ENCODE results near the gene ZNF775. TPM values are rescaled to one million over a fixed set of nuclear protein-coding genes. Genes with fewer than 3 reads are reported as not detected.

ZNF775 gene
- total and polyA plus RNA-seq, 5 donors, result 4.5 to 6.5 (median 5.7) TPM

DNA sequence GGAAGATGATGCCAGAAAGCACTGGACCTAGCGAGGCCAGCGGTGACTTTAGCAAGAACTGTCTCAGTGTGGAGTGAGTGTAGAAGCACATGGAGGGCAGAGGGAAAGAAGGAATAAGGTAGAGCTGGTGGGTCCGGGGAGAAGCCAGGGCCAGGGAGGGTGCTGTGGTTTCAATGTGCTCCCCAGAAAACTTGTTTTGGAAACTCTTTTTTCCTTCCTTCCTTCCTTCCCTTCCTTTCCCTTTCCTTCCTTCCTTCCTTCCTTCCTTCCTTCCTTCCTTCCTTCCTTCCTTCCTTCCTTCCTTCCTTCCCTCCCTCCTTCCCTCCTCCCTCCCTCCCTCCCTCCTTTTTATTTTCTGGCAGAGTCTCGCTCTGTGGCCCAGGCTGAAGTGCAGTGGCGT, 32.2 kb upstream of the ZNF775 start:
- DNase-seq, result no peak
- H3K27me3 ChIP-seq (ENCODE audit: control insufficient read depth, insufficient read depth), result no peaks in the 10 kb centered on the region
- no peak overlapping the region for H3K27ac ChIP-seq (ENCODE audit: low read length)
- intact Hi-C loops (cut with DNase I), result no loop called here
- H3K4me3 ChIP-seq (ENCODE audit: low read length), result no peak overlapping the region
- H3K4me1 ChIP-seq (ENCODE audit: control insufficient read depth, insufficient read depth, low read length), result no peaks in the 10 kb centered on the region
- H3K9me3 ChIP-seq (ENCODE audit: control insufficient read depth, low read length), result no peaks in the 10 kb centered on the region
- WGBS, result 91% methylated on average over 5 of the region's 5 CpGs
- ATAC-seq, result no peak

DNA sequence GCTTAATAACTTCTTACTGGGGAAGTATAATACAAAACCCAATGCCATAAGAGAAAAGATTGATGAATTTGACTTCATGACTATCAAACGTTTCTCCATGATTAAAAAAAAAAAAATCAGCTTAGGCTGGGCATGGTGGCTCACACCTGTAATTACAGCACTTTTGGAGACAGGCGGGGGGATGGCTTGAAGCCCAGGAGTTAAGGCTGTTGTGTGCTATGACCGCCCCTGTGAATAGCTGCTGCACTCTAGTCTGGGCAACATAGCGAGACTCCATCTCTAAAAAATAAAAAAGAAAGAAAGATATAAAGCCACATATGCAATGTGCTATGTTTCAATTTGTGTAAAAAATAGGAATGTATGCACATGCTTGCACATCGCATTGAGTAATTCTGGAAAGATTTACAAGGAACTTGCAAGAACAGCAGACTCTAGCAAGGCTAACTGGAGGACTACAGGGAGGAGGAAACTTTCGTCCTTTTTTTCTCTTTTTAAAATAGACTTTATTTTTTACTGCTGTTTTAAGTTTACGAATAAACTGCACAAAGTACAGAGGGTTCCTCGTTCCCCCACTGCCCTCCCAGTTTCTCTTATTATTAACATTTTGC, 27.4 kb upstream of the ZNF775 start:
- no peak for DNase-seq
- Histone ChIP-seq H3K4me1 (ENCODE audit: control insufficient read depth, insufficient read depth, low read length) (no peaks in the 10 kb centered on the region), H3K9me3 (ENCODE audit: control insufficient read depth, low read length) (no peaks in the 10 kb centered on the region), H3K4me3 (ENCODE audit: low read length) (no peak overlapping the region), H3K27me3 (ENCODE audit: control insufficient read depth, insufficient read depth) (no peaks in the 10 kb centered on the region), H3K27ac (ENCODE audit: low read length) (no peak overlapping the region)
- intact Hi-C loops (cut with DNase I), result loop anchor here in 2 of 4 donors (10.0 kb wide), 1 partner anchor 53 kb away; a partner anchor contains a TSS
- 74% methylated on average over 8 of the region's 8 CpGs for WGBS
- ATAC-seq, result no peak

- no peak for ATAC-seq
- H3K4me3 ChIP-seq (ENCODE audit: low read length), result no peak overlapping the region
- no peaks in the 10 kb centered on the region for H3K4me1 ChIP-seq (ENCODE audit: control insufficient read depth, insufficient read depth, low read length)
- H3K27me3 ChIP-seq (ENCODE audit: control insufficient read depth, insufficient read depth), result no peaks in the 10 kb centered on the region
- 86% methylated on average over 1 of the region's 1 CpG for WGBS
- no peak overlapping the region for H3K27ac ChIP-seq (ENCODE audit: low read length)
- intact Hi-C loops (cut with DNase I), result loop anchor here (2.0 to 10.0 kb wide), 3 partner anchors 49 to 65 kb away; a partner anchor contains a TSS
- no peaks in the 10 kb centered on the region for H3K9me3 ChIP-seq (ENCODE audit: control insufficient read depth, low read length)
- no peak for DNase-seq
Observed at GRCh38 chr7:150355666-150356059, 23.5 kb upstream of the ZNF775 start.

DNA sequence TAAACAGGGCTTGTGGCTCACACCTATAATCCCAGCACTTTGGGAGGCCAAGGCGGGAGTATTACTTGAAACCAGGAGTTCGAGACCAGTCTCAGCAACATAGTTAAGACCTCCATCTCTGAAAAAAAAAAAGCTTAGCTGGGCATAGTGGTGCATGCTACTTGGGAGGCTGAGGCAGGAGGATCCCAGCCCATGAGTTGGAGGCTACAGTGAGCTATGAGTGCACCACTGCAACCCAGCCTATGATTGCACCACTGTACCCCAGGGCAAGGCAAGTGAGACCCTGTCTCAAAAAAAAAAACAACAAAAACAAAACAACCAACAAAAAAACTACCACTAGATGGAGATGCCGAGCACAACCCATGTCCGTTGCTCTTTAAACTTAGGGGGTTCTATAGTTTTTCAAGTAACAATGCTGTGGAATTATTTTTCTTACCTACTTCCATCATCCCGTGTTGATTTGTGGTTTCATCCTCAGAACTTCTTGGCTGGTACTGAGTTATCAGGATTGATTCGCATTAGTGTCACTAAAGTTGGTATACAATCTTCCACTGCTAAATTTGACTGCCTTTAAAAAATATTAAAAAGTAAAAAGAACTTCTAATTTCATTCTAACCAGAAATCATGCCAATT, 22.7 kb upstream of the ZNF775 start:
- ATAC-seq, result no peak
- intact Hi-C loops (cut with DNase I), result loop anchor here in 3 of 4 donors (2.0 to 10.0 kb wide), 2 partner anchors 48 to 64 kb away; a partner anchor contains a TSS
- no peak overlapping the region for H3K27ac ChIP-seq (ENCODE audit: low read length)
- DNase-seq, result no peak
- no peak overlapping the region for H3K4me3 ChIP-seq (ENCODE audit: low read length)
- no peaks in the 10 kb centered on the region for H3K27me3 ChIP-seq (ENCODE audit: control insufficient read depth, insufficient read depth)
- no peaks in the 10 kb centered on the region for H3K4me1 ChIP-seq (ENCODE audit: control insufficient read depth, insufficient read depth, low read length)
- H3K9me3 ChIP-seq (ENCODE audit: control insufficient read depth, low read length), result no peaks in the 10 kb centered on the region
- 33% methylated on average over 6 of the region's 6 CpGs for WGBS

GRCh38 chr7:150357270-150357669, 21.9 kb upstream of the ZNF775 start:
- intact Hi-C loops (cut with DNase I), result loop anchor here in 3 of 4 donors (2.0 to 10.0 kb wide), 2 partner anchors 48 to 64 kb away; a partner anchor contains a TSS
- H3K9me3 ChIP-seq (ENCODE audit: control insufficient read depth, low read length), result no peaks in the 10 kb centered on the region
- 52% methylated on average over 9 of the region's 9 CpGs for WGBS
- no peak overlapping the region for H3K4me3 ChIP-seq (ENCODE audit: low read length)
- no peaks in the 10 kb centered on the region for H3K4me1 ChIP-seq (ENCODE audit: control insufficient read depth, insufficient read depth, low read length)
- no peak for ATAC-seq
- DNase-seq, result no peak
- H3K27ac ChIP-seq (ENCODE audit: low read length), result no peak overlapping the region
- H3K27me3 ChIP-seq (ENCODE audit: control insufficient read depth, insufficient read depth), result no peaks in the 10 kb centered on the region

- intact Hi-C loops (cut with DNase I), result loop anchor here in 3 of 4 donors (2.0 to 10.0 kb wide), 2 partner anchors 47 to 63 kb away; a partner anchor contains a TSS
- Histone ChIP-seq H3K9me3 (ENCODE audit: control insufficient read depth, low read length) (no peaks in the 10 kb centered on the region), H3K4me1 (ENCODE audit: control insufficient read depth, insufficient read depth, low read length) (no peaks in the 10 kb centered on the region), H3K4me3 (ENCODE audit: low read length) (no peak overlapping the region), H3K27ac (ENCODE audit: low read length) (no peak overlapping the region), H3K27me3 (ENCODE audit: control insufficient read depth, insufficient read depth) (no peaks in the 10 kb centered on the region)
- WGBS, result 82% methylated on average over 13 of the region's 13 CpGs
- DNase-seq (no peak), ATAC-seq (no peak)
Observed at GRCh38 chr7:150357771-150358427, 21.2 kb upstream of the ZNF775 start.

DNA sequence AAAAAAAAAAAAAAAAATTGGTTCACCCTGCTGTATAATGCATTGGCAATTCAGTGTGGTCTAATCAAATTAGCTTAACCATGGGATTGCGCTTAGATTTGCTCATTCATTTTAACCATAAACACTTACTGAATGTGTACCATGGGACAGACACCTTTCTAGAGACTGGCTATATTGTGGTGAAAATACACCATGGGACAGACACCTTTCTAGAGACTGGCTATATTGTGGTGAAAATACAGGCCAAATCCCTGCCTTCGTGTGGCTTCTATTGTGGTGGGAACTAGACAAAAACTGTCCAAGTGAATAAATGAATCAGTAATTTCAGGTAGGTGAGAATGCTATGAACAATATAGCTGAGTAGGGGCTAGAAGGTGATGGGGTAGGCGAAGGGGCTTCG, 20.7 kb upstream of the ZNF775 start:
- ATAC-seq (no peak), DNase-seq (no peak)
- no peaks in the 10 kb centered on the region for H3K27me3 ChIP-seq (ENCODE audit: control insufficient read depth, insufficient read depth)
- 95% methylated on average over 4 of the region's 4 CpGs for WGBS
- H3K4me1 ChIP-seq (ENCODE audit: control insufficient read depth, insufficient read depth, low read length), result no peaks in the 10 kb centered on the region
- H3K9me3 ChIP-seq (ENCODE audit: control insufficient read depth, low read length), result no peaks in the 10 kb centered on the region
- intact Hi-C loops (cut with DNase I), result loop anchor here in 2 of 4 donors (10.0 kb wide), 1 partner anchor 46 kb away; a partner anchor contains a TSS
- no peak overlapping the region for H3K4me3 ChIP-seq (ENCODE audit: low read length)
- H3K27ac ChIP-seq (ENCODE audit: low read length), result no peak overlapping the region

DNA sequence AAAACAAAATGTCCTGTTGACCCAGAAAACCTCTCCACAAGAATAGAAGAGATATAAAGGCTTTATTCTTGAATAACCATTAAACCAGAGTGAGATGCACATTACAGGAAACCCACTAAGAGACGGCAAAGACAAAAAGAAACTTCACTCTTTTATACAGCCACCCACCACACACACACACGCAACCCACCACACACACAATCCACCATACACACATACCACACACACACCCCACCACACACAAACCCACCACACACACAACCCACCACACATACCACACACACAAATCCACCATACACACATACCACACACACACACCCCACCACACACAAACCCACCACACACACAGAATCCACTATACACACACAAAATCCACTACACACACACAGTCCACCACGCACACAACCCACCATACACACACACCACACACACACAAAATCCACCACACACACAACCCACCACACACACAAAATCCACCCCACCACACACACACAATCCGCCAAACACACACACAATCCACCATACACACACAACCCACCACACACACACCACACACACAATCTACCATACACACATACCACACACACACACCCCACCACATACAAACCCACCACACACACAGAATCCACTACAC, 20.0 kb upstream of the ZNF775 start:
- Histone ChIP-seq H3K9me3 (ENCODE audit: control insufficient read depth, low read length) (no peaks in the 10 kb centered on the region), H3K27me3 (ENCODE audit: control insufficient read depth, insufficient read depth) (no peaks in the 10 kb centered on the region), H3K27ac (ENCODE audit: low read length) (no peak overlapping the region), H3K4me3 (ENCODE audit: low read length) (no peak overlapping the region), H3K4me1 (ENCODE audit: control insufficient read depth, insufficient read depth, low read length) (no peaks in the 10 kb centered on the region)
- no peak for ATAC-seq
- WGBS, result 87% methylated on average over 4 of the region's 4 CpGs
- intact Hi-C loops (cut with DNase I), result loop anchor here in 2 of 4 donors (10.0 kb wide), 1 partner anchor 46 kb away; a partner anchor contains a TSS
- no peak for DNase-seq

- no peaks in the 10 kb centered on the region for H3K4me1 ChIP-seq (ENCODE audit: control insufficient read depth, insufficient read depth, low read length)
- no peak overlapping the region for H3K4me3 ChIP-seq (ENCODE audit: low read length)
- no peak overlapping the region for H3K27ac ChIP-seq (ENCODE audit: low read length)
- WGBS, result 99% methylated on average over 2 of the region's 2 CpGs
- DNase-seq (no peak), ATAC-seq (no peak)
- intact Hi-C loops (cut with DNase I), result loop anchor here in 2 of 4 donors (10.0 kb wide), 1 partner anchor 45 kb away; a partner anchor contains a TSS
- no peaks in the 10 kb centered on the region for H3K27me3 ChIP-seq (ENCODE audit: control insufficient read depth, insufficient read depth)
- H3K9me3 ChIP-seq (ENCODE audit: control insufficient read depth, low read length), result no peaks in the 10 kb centered on the region
Observed at GRCh38 chr7:150359622-150360362, 19.3 kb upstream of the ZNF775 start.

DNA sequence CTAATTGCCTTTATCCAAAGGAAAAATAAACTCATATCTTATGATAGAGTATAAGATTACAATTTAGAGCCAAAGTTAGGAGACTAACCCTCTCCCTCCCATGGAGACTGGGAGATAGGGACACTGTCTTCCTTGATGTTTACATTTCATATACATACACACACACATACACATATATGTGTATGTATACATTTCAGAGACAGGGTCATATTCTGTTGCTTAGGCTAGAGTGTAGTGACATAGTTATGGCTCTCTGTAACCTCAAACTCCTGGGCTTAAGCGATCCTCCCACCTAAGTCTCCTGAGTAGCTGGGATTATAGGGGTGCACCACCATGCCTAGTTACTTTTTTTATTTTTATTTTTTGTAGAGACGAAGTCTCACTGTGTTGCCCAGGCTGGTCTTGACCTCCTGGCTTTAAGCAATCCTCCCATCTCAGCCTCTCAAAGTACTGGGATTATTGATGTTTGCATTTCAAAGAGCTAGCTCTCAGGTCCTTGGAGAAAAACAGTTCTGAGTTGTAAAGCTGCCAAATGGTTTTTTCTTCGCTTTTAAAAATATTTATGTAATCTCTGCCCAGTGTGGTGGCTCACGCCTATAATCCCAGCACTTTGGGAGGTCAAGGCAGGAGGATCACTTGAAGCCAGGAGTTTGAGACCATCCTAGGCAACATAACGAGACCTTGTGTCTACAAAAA, 18.6 kb upstream of the ZNF775 start:
- DNase-seq, result no peak
- Histone ChIP-seq H3K4me3 (ENCODE audit: low read length) (no peak overlapping the region), H3K27ac (ENCODE audit: low read length) (no peak overlapping the region), H3K4me1 (ENCODE audit: control insufficient read depth, insufficient read depth, low read length) (no peaks in the 10 kb centered on the region), H3K9me3 (ENCODE audit: control insufficient read depth, low read length) (no peaks in the 10 kb centered on the region), H3K27me3 (ENCODE audit: control insufficient read depth, insufficient read depth) (no peaks in the 10 kb centered on the region)
- intact Hi-C loops (cut with DNase I), result no loop called here
- ATAC-seq, result no peak
- WGBS, result 84% methylated on average over 5 of the region's 5 CpGs

Measured in right cardiac atrium (tissue), 5 donors.